ENCODE results near the gene BTD.

DNA sequence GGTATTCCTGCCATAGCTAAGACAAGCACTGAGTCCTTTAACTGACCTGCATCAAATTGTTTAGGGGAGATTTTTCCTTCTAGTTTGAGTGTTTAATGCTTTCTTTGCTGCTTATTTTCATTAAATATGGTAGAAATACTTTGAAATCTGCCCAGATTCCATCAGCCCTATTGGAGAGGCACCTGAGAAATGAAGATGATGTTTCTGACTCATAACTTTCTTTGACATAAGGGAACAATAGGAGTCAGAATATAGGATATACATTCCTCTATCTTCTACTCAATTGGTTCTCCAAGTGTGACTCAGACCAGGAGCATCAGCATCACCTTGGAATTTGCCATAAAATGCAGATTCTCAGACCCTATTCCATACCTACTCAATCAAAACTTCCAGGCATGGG, 27.4 kb downstream of the BTD start:
- TF ChIP-seq, protein P1, sequence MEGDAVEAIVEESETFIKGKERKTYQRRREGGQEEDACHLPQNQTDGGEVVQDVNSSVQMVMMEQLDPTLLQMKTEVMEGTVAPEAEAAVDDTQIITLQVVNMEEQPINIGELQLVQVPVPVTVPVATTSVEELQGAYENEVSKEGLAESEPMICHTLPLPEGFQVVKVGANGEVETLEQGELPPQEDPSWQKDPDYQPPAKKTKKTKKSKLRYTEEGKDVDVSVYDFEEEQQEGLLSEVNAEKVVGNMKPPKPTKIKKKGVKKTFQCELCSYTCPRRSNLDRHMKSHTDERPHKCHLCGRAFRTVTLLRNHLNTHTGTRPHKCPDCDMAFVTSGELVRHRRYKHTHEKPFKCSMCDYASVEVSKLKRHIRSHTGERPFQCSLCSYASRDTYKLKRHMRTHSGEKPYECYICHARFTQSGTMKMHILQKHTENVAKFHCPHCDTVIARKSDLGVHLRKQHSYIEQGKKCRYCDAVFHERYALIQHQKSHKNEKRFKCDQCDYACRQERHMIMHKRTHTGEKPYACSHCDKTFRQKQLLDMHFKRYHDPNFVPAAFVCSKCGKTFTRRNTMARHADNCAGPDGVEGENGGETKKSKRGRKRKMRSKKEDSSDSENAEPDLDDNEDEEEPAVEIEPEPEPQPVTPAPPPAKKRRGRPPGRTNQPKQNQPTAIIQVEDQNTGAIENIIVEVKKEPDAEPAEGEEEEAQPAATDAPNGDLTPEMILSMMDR (IDR thresholded peaks at IDR 0.05; ENCODE audit: borderline replicate concordance, extremely low read depth, low read length, poor library complexity, severe bottlenecking), result no peak
- TF ChIP-seq EZH2 (IDR thresholded peaks at IDR 0.05; ENCODE audit: borderline replicate concordance, low read depth, low read length, severe bottlenecking), result no peak

All from DND-41 (cell line).